ENCODE data around the gene TRMT10B.

GRCh38 chr9:37790096-37790495, 36.5 kb downstream of the TRMT10B start:
- TF ChIP-seq TAF1 (IDR thresholded peaks at IDR 0.05; ENCODE audit: borderline replicate concordance, insufficient read depth, low read length), result no peak
- no peak for TF ChIP-seq POLR2AphosphoS5 (IDR thresholded peaks at IDR 0.05; ENCODE audit: low read depth, low read length)
